SK-N-SH treated with all-trans-retinoic acid at 6 μM for 48 hours (cell line): ENCODE measurements around the gene TGFBR3.

Experiments used
- ARNTL ChIP-seq: fragments of 450-650 bp; formaldehyde crosslinking; IDR thresholded peaks from 2 replicates; pipeline ENCODE4 v1.5.0; 2020; ENCODE audit warnings: low read depth, mild to moderate bottlenecking, moderate library complexity, borderline replicate concordance
- CREB5 ChIP-seq: fragments of 250-450 bp; sonication (Bioruptor Pico); IDR thresholded peaks from 2 replicates; pipeline ENCODE4 v1.5.1; 2020; ENCODE audit warnings: low read depth, mild to moderate bottlenecking, moderate library complexity
- PATZ1 ChIP-seq: fragments of 250-450 bp; sonication (Bioruptor Pico); IDR thresholded peaks from 2 replicates; pipeline ENCODE4 v1.8.0; 2020; ENCODE audit warnings: mild to moderate bottlenecking, moderate library complexity, borderline replicate concordance
- POU6F1 ChIP-seq: fragments of 250-450 bp; sonication (Bioruptor Pico); IDR thresholded peaks from 2 replicates; pipeline ENCODE4 v1.8.0; 2021; ENCODE audit warnings: low read depth, mild to moderate bottlenecking, moderate library complexity, borderline replicate concordance
- RARB ChIP-seq: fragments of 250-450 bp; sonication (Bioruptor Pico); IDR thresholded peaks from 2 replicates; pipeline ENCODE4 v1.8.0; 2021; ENCODE audit warnings: mild to moderate bottlenecking, moderate library complexity
- TSHZ2 ChIP-seq: fragments of 250-450 bp; sonication (Bioruptor Pico); IDR thresholded peaks from 2 replicates; pipeline ENCODE4 v1.5.0; 2020; ENCODE audit warnings: mild to moderate bottlenecking, moderate library complexity
- ZNF565 ChIP-seq: fragments of 450-650 bp; formaldehyde crosslinking; conservative IDR thresholded peaks from 2 replicates; pipeline ENCODE4 v1.5.0; 2020; ENCODE audit warnings: low read depth, mild to moderate bottlenecking, moderate library complexity

GRCh38 chr1:91814448-91814847, 71.5 kb downstream of the TGFBR3 start:
- TF ChIP-seq PATZ1 (CRISPR knock-in tag) (no peak), RARB (CRISPR knock-in tag) (no peak), TSHZ2 (CRISPR knock-in tag) (no peak), ZNF565 (CRISPR knock-in tag) (no peak), CREB5 (CRISPR knock-in tag) (no peak), ARNTL (no peak), POU6F1 (CRISPR knock-in tag) (no peak)
